Caco-2 (cell line): ENCODE data around the gene USHBP1. TPM values are rescaled to one million over a fixed set of nuclear protein-coding genes. Genes with fewer than 3 reads are reported as not detected.

Source experiments
- BruUV-seq: library from RNA; stranded (reverse); fragments of 400-500 nt; replicated peaks from 2 replicates; lab custom pipeline; 2021; lab: Mats Ljungman, UMichigan
- CTCF ChIA-PET: fragments of 300-600 bp; sonication (Branson Sonifier 250); formaldehyde crosslinking; loops from one replicate; lab custom pipeline; 2022; ENCODE audit warnings: antibody characterized with exemption; lab: Charles Lee
- POLR2A ChIA-PET: fragments of 300-600 bp; sonication (Branson Sonifier 250); formaldehyde crosslinking; loops from one replicate; lab custom pipeline; 2022; ENCODE audit warnings: antibody characterized with exemption; lab: Charles Lee
- DNase-seq, 2 experiments: peaks; one replicate each; pipeline versions ENCODE4 v3.0.0 to v3.0.0-alpha.2; 2020 to 2022
- H3K27me3 ChIP-seq: replicated peaks from 2 replicates; pipeline ENCODE4 v1.6.0; 2011; ENCODE audit warnings: low read length; ENCODE audit not compliant: control insufficient read depth, insufficient read depth
- H3K36me3 ChIP-seq: 2 replicates; pipeline ENCODE4 v1.5.1; 2011; ENCODE audit warnings: low read length; ENCODE audit not compliant: control insufficient read depth, insufficient read depth
- H3K4me1 ChIP-seq: fragments of 250-450 bp; sonication (Bioruptor Pico); 2 replicates; pipeline ENCODE4 v1.5.1; 2020; ENCODE audit warnings: mild to moderate bottlenecking
- H3K4me3 ChIP-seq: 2 replicates; pipeline ENCODE4 v1.5.1; 2011; ENCODE audit warnings: low read depth, mild to moderate bottlenecking, control low read depth, low read length
- H3K9me3 ChIP-seq: fragments of 250-450 bp; sonication (Bioruptor Pico); 2 replicates; pipeline ENCODE4 v1.5.1; 2020; ENCODE audit warnings: mild to moderate bottlenecking, moderate library complexity
- H3K27ac Mint-ChIP-seq: one replicate; pipeline ENCODE4 v1.8.0; 2022; ENCODE audit warnings: mixed read lengths; ENCODE audit not compliant: unreplicated experiment
- H3K27me3 Mint-ChIP-seq: one replicate; pipeline ENCODE4 v1.8.0; 2022; ENCODE audit warnings: mixed read lengths; ENCODE audit not compliant: insufficient read depth, unreplicated experiment
- H3K36me3 Mint-ChIP-seq: one replicate; pipeline ENCODE4 v1.8.0; 2022; ENCODE audit warnings: mild to moderate bottlenecking, mixed read lengths; ENCODE audit not compliant: insufficient read depth, unreplicated experiment
- H3K4me1 Mint-ChIP-seq: one replicate; pipeline ENCODE4 v1.8.0; 2022; ENCODE audit warnings: low read depth, mixed read lengths; ENCODE audit not compliant: unreplicated experiment
- H3K4me3 Mint-ChIP-seq: one replicate; pipeline ENCODE4 v1.8.0; 2022; ENCODE audit warnings: mild to moderate bottlenecking, moderate library complexity, mixed read lengths; ENCODE audit not compliant: unreplicated experiment
- H3K9me3 Mint-ChIP-seq: one replicate; pipeline ENCODE4 v1.8.0; 2022; ENCODE audit warnings: mixed read lengths; ENCODE audit not compliant: unreplicated experiment
- CTCF ChIP-seq, 2 experiments: fragments of 200-600 bp in 1 of 2; IDR thresholded peaks; 1 replicate in 1 of 2; 2 replicates in 1 of 2; pipeline versions ENCODE4 v1.5.1 to v1.8.0; 2011 to 2022; ENCODE audit warnings: antibody characterized with exemption in 1 of 2, control low read depth in 1 of 2, inconsistent platforms in 1 of 2, low read depth in 1 of 2, low read length in 1 of 2, mild to moderate bottlenecking in 1 of 2, moderate library complexity in 1 of 2; ENCODE audit not compliant: insufficient read depth in 1 of 2, severe bottlenecking in 1 of 2, unreplicated experiment in 1 of 2
- intact Hi-C: fragments of 100-400 bp; cut with micrococcal nuclease; formaldehyde crosslinking; loops from one replicate; pipeline ENCODE4 v1.10.0; 2022; ENCODE audit not compliant: unreplicated experiment
- total RNA-seq: library from RNA; stranded (reverse); gene quantifications from 2 replicates; pipeline ENCODE4 v1.2.3, GENCODE V29; 2022

USHBP1 gene
- total RNA-seq, 1 experiment from 2014 or later = not detected

- CTCF ChIA-PET = interaction anchor here (1.1 kb wide), 1 partner anchor 20 kb away, joined by 4 read pairs; no protein-coding TSS in a partner anchor
These were observed 22.2 kb upstream of the USHBP1 start for GRCh38 chr19:17286752-17287151.

GRCh38 chr19:17286263-17286662 lies 21.7 kb upstream of the USHBP1 start:
- Mint-ChIP-seq H3K36me3 (peaks cover 19% of the 10 kb centered on the region), H3K27me3 (no peaks in the 10 kb centered on the region), H3K4me1 (peaks cover 5% of the 10 kb centered on the region), H3K27ac (no peak overlapping the region), H3K9me3 (no peaks in the 10 kb centered on the region), H3K4me3 (no peak overlapping the region)
- intact Hi-C loops = no loop called here
- ChIA-PET POLR2A (no interaction called here), CTCF (interaction anchor here (1.1 kb wide), 1 partner anchor 19 kb away, joined by 4 read pairs; no protein-coding TSS in a partner anchor)
- no peak for DNase-seq
- BruUV-seq = no TSS peak
- Histone ChIP-seq H3K27me3 (no peaks in the 10 kb centered on the region), H3K4me1 (peaks cover 11% of the 10 kb centered on the region; the same call in 1 of the 2 replicates), H3K4me3 (no peak overlapping the region), H3K36me3 (no peaks in the 10 kb centered on the region; the same call in 1 of the 2 replicates), H3K9me3 (no peaks in the 10 kb centered on the region)
- TF ChIP-seq CTCF (IDR thresholded peaks at IDR 0.05; ENCODE audit: insufficient read depth in 1 of 2, low read depth in 1 of 2, low read length in 1 of 2, severe bottlenecking in 1 of 2, unreplicated experiment in 1 of 2) = no peak

More at GRCh38 chr19:17286752-17287151, 22.2 kb upstream of the USHBP1 start:
- no peak for TF ChIP-seq CTCF (IDR thresholded peaks at IDR 0.05; ENCODE audit: insufficient read depth in 1 of 2, low read depth in 1 of 2, low read length in 1 of 2, severe bottlenecking in 1 of 2, unreplicated experiment in 1 of 2)
- no peak overlapping the region for H3K4me3 ChIP-seq
- Mint-ChIP-seq H3K9me3 (no peaks in the 10 kb centered on the region), H3K27me3 (no peaks in the 10 kb centered on the region), H3K4me3 (no peak overlapping the region), H3K36me3 (peaks cover 14% of the 10 kb centered on the region), H3K27ac (no peak overlapping the region), H3K4me1 (peaks cover 5% of the 10 kb centered on the region)
- POLR2A ChIA-PET = no interaction called here
- no TSS peak for BruUV-seq
- peaks cover 11% of the 10 kb centered on the region; the same call in 1 of the 2 replicates for H3K4me1 ChIP-seq
- no peaks in the 10 kb centered on the region for H3K27me3 ChIP-seq
- intact Hi-C loops = no loop called here
- DNase-seq = no peak
- H3K36me3 ChIP-seq = no peaks in the 10 kb centered on the region; the same call in 1 of the 2 replicates
- H3K9me3 ChIP-seq = no peaks in the 10 kb centered on the region

GRCh38 chr19:17285415-17286135 lies 21.0 kb upstream of the USHBP1 start:
- POLR2A ChIA-PET = no interaction called here

More at GRCh38 chr19:17285415-17286135, 21.0 kb upstream of the USHBP1 start:
- no peaks in the 10 kb centered on the region for H3K9me3 Mint-ChIP-seq
- Histone ChIP-seq H3K4me1 (peaks cover 11% of the 10 kb centered on the region; the same call in 1 of the 2 replicates), H3K9me3 (no peaks in the 10 kb centered on the region), H3K36me3 (no peaks in the 10 kb centered on the region; the same call in 1 of the 2 replicates), H3K4me3 (no peak overlapping the region), H3K27me3 (no peaks in the 10 kb centered on the region)
- DNase-seq = no peak
- no peak overlapping the region for H3K4me3 Mint-ChIP-seq
- CTCF ChIA-PET = interaction anchor here (0.6 kb wide), 1 partner anchor 61 kb away, joined by 4 read pairs; no protein-coding TSS in a partner anchor
- intact Hi-C loops = no loop called here
- H3K36me3 Mint-ChIP-seq = peaks cover 19% of the 10 kb centered on the region
- no peak overlapping the region for H3K27ac Mint-ChIP-seq
- BruUV-seq = no TSS peak
- peaks cover 5% of the 10 kb centered on the region for H3K4me1 Mint-ChIP-seq
- H3K27me3 Mint-ChIP-seq = no peaks in the 10 kb centered on the region
- no peak for TF ChIP-seq CTCF (IDR thresholded peaks at IDR 0.05; ENCODE audit: insufficient read depth in 1 of 2, low read depth in 1 of 2, low read length in 1 of 2, severe bottlenecking in 1 of 2, unreplicated experiment in 1 of 2)
